Prostate gland (tissue), 2 donors: ENCODE data around the gene NACA2.

Experiments used
- POLR2A ChIP-seq: fragments of 450-650 bp; IDR thresholded peaks from one replicate; pipeline ENCODE4 v1.6.1; 2016; ENCODE audit warnings: antibody characterized with exemption, mild to moderate bottlenecking
- POLR2AphosphoS5 ChIP-seq: sonication (generic); formaldehyde crosslinking; IDR thresholded peaks from one replicate; pipeline ENCODE4 v1.6.1; 2017; ENCODE audit warnings: antibody characterized with exemption
- TF ChIP-seq, protein P1 (sequence below), 4 experiments: fragments of 200-600 bp in 2 of 4; fragments of 450-650 bp in 2 of 4; sonication (generic) in 2 of 4; IDR thresholded peaks; 1 replicate in 3 of 4; 2 replicates in 1 of 4; pipeline ENCODE4 v1.5.1; 2016 to 2019; ENCODE audit warnings: antibody characterized with exemption in 4 of 4, mild to moderate bottlenecking in 2 of 4, moderate library complexity in 2 of 4

DNA sequence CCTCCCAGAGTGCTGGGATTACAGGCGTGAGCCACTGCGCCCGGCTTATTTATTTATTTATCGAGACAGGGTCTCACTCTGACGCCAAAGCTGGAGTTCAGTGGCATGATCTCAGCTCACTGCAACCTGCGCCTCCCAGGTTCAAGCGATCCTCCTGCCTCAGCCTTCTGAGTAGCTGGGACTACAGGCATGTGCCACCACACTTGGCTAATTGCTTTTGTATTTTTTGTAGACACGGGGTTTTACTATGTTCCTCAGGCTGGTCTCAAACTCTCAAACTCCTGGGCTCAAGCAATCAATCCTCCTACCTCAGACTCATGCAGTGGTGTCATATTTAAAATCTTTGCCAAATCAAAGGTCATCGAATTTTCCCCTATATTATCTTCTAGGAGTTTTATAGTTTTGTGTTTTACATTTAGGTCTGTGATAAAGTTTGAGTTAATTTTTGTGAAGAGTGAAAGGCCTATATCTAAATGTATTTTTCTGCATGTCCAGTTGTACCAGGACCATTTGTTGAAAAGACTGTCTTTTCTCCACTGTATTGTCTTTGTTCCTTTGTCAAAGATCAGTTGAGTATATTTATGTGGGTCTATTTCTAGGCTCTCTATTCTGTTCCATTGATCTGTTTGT is 47.1 kb downstream of the NACA2 start:
- TF ChIP-seq, protein P1, sequence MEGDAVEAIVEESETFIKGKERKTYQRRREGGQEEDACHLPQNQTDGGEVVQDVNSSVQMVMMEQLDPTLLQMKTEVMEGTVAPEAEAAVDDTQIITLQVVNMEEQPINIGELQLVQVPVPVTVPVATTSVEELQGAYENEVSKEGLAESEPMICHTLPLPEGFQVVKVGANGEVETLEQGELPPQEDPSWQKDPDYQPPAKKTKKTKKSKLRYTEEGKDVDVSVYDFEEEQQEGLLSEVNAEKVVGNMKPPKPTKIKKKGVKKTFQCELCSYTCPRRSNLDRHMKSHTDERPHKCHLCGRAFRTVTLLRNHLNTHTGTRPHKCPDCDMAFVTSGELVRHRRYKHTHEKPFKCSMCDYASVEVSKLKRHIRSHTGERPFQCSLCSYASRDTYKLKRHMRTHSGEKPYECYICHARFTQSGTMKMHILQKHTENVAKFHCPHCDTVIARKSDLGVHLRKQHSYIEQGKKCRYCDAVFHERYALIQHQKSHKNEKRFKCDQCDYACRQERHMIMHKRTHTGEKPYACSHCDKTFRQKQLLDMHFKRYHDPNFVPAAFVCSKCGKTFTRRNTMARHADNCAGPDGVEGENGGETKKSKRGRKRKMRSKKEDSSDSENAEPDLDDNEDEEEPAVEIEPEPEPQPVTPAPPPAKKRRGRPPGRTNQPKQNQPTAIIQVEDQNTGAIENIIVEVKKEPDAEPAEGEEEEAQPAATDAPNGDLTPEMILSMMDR (IDR thresholded peaks at IDR 0.05): no peak
- TF ChIP-seq POLR2AphosphoS5 (no peak), POLR2A (no peak)
